Liver (tissue), 3 donors: ENCODE data around the gene KCNQ4.

Source experiments
- CTCF ChIP-seq: fragments of 150-350 bp; IDR thresholded peaks from 2 replicates; pipeline ENCODE4 v1.5.1; 2017; ENCODE audit warnings: improper control_type of control experiment, low read depth, low read length; ENCODE audit not compliant: missing input control
- FOXA1 ChIP-seq: IDR thresholded peaks from 2 replicates; pipeline ENCODE4 v1.6.1; 2016; ENCODE audit warnings: antibody characterized with exemption
- FOXA2 ChIP-seq: IDR thresholded peaks from 2 replicates; pipeline ENCODE4 v1.6.1; 2016; ENCODE audit warnings: antibody characterized with exemption
- JUND ChIP-seq, 2 donors: IDR thresholded peaks; 2 replicates each; pipeline ENCODE4 v1.6.1; 2016; ENCODE audit warnings: antibody characterized with exemption in 2 of 2
- donor health status: healthy.
- donor health status: healthy.

- TF ChIP-seq JUND (IDR thresholded peaks at IDR 0.05) (no peak), CTCF (no peak), FOXA2 (no peak), FOXA1 (no peak)
These were observed 88.7 kb downstream of the KCNQ4 start for GRCh38 chr1:40872276-40872675.
